Esophagus muscularis mucosa (tissue), 4 donors: ENCODE measurements around the gene ENDOU.

ENCODE experiments used
- CTCF ChIP-seq, 3 experiments: fragments of 200-600 bp in 2 of 3; fragments of 450-650 bp in 1 of 3; sonication (generic) in 2 of 3; IDR thresholded peaks; one replicate each; pipeline ENCODE4 v1.5.1; 2017 to 2019; ENCODE audit warnings: antibody characterized with exemption in 3 of 3, mild to moderate bottlenecking in 2 of 3, moderate library complexity in 1 of 3
- EP300 ChIP-seq: sonication (generic); formaldehyde crosslinking; IDR thresholded peaks from one replicate; pipeline ENCODE4 v1.6.1; 2017; ENCODE audit warnings: antibody characterized with exemption
- POLR2A ChIP-seq: fragments of 450-650 bp; IDR thresholded peaks from one replicate; pipeline ENCODE4 v1.6.1; 2017; ENCODE audit warnings: antibody characterized with exemption, moderate library complexity, mild to moderate bottlenecking, low read depth
- POLR2AphosphoS5 ChIP-seq, 2 donors: sonication (generic); formaldehyde crosslinking; IDR thresholded peaks; one replicate each; pipeline ENCODE4 v1.6.1; 2017; ENCODE audit warnings: antibody characterized with exemption in 2 of 2

- TF ChIP-seq CTCF (IDR thresholded peaks at IDR 0.05) (no peak), EP300 (no peak), POLR2A (no peak), POLR2AphosphoS5 (IDR thresholded peaks at IDR 0.05) (no peak)
These were observed 20.8 kb upstream of the ENDOU start for GRCh38 chr12:47746073-47746472.
